ENCODE data around the gene MDH2. TPM values are rescaled to one million over a fixed set of nuclear protein-coding genes. Genes with fewer than 3 reads are reported as not detected.
A peak's percentile ranks its signal among the peaks of the same experiment; 100 is the strongest.

The MDH2 gene
- total and polyA plus RNA-seq, 4 donors = 33.6 to 275 (median 163) TPM

GRCh38 chr7:76054123-76055120, 6.5 kb downstream of the MDH2 start:
- Histone ChIP-seq H3K4me3 (ENCODE audit: low read depth in 1 of 3, low read length in 3 of 3) (no peak overlapping the region), H3K9ac (ENCODE audit: low read depth in 1 of 2, low read length in 2 of 2) (no peak overlapping the region), H3K27ac (ENCODE audit: low read depth in 1 of 2, low read length in 2 of 2) (peak overlapping the region; percentile 9 to 70), H3K36me3 (ENCODE audit: control insufficient read depth in 4 of 4, insufficient read depth in 3 of 4, low read depth in 1 of 4, low read length in 3 of 4) (peaks cover 0 to 26% (median 9%) of the 10 kb centered on the region in 4 donors), H3K9me3 (ENCODE audit: control insufficient read depth in 4 of 4, low read length in 3 of 4) (no peaks in the 10 kb centered on the region), H3K4me1 (ENCODE audit: control insufficient read depth in 4 of 4, insufficient read depth in 4 of 4, low read length in 3 of 4) (peaks cover 12 to 33% (median 21%) of the 10 kb centered on the region in 4 donors), H3K27me3 (ENCODE audit: control insufficient read depth in 4 of 4, insufficient read depth in 4 of 4, low read length in 3 of 4) (no peaks in the 10 kb centered on the region)
- WGBS = 82% methylated on average over 18 of the region's 18 CpGs
- no peak for DNase-seq (ENCODE audit: low spot score)
- TF ChIP-seq JUND (IDR thresholded peaks at IDR 0.05) = no peak
- TF ChIP-seq YY1 (IDR thresholded peaks at IDR 0.05) = no peak
- no peak for TF ChIP-seq GABPA (IDR thresholded peaks at IDR 0.05 in 1 of 2, conservative IDR thresholded peaks at IDR 0.05 in 1 of 2)
- TF ChIP-seq EGR1 (IDR thresholded peaks at IDR 0.05; ENCODE audit: low read depth in 2 of 2) = no peak

DNA sequence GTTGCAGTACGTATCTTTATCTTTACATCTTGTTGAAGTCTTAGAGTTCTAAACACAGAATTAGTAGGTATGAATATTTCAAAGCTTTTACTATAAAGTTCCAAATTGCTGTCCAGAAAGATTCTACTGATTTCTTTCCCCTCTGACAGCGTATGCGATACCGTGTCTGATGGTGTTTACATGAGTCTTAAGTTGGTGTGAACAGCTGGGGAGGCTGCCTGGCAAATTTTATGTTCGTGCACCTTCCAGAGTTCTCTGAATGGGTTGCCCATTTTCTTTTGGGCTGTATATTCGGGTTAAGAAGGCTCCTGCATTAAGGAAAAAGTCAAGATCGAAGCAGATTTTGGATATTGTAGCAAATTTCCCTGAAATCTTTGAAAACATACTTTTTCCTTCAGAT, 8.3 kb downstream of the MDH2 start:
- no peak for TF ChIP-seq RXRA (IDR thresholded peaks at IDR 0.05)
- TF ChIP-seq HNF4A (conservative IDR thresholded peaks at IDR 0.05) = no peak
- TF ChIP-seq, protein P1, sequence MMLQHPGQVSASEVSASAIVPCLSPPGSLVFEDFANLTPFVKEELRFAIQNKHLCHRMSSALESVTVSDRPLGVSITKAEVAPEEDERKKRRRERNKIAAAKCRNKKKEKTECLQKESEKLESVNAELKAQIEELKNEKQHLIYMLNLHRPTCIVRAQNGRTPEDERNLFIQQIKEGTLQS (IDR thresholded peaks at IDR 0.05) = no peak
- no peak for TF ChIP-seq SP1 (IDR thresholded peaks at IDR 0.05)
- no peak for TF ChIP-seq YY1 (IDR thresholded peaks at IDR 0.05)
- TF ChIP-seq FOXA1 (IDR thresholded peaks at IDR 0.05) = no peak
- TF ChIP-seq GABPA (IDR thresholded peaks at IDR 0.05 in 1 of 2, conservative IDR thresholded peaks at IDR 0.05 in 1 of 2) = no peak
- no peak for TF ChIP-seq TAF1 (conservative IDR thresholded peaks at IDR 0.05)
- TF ChIP-seq, protein P2, sequence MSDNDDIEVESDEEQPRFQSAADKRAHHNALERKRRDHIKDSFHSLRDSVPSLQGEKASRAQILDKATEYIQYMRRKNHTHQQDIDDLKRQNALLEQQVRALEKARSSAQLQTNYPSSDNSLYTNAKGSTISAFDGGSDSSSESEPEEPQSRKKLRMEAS (IDR thresholded peaks at IDR 0.05) = no peak
- TF ChIP-seq EGR1 (IDR thresholded peaks at IDR 0.05; ENCODE audit: low read depth in 2 of 2) = no peak
- no peak for TF ChIP-seq ZBTB33 (IDR thresholded peaks at IDR 0.05)
- TF ChIP-seq NR2F2 (IDR thresholded peaks at IDR 0.05) = no peak
- TF ChIP-seq HNF4G (IDR thresholded peaks at IDR 0.05) = no peak
- TF ChIP-seq, protein P3, sequence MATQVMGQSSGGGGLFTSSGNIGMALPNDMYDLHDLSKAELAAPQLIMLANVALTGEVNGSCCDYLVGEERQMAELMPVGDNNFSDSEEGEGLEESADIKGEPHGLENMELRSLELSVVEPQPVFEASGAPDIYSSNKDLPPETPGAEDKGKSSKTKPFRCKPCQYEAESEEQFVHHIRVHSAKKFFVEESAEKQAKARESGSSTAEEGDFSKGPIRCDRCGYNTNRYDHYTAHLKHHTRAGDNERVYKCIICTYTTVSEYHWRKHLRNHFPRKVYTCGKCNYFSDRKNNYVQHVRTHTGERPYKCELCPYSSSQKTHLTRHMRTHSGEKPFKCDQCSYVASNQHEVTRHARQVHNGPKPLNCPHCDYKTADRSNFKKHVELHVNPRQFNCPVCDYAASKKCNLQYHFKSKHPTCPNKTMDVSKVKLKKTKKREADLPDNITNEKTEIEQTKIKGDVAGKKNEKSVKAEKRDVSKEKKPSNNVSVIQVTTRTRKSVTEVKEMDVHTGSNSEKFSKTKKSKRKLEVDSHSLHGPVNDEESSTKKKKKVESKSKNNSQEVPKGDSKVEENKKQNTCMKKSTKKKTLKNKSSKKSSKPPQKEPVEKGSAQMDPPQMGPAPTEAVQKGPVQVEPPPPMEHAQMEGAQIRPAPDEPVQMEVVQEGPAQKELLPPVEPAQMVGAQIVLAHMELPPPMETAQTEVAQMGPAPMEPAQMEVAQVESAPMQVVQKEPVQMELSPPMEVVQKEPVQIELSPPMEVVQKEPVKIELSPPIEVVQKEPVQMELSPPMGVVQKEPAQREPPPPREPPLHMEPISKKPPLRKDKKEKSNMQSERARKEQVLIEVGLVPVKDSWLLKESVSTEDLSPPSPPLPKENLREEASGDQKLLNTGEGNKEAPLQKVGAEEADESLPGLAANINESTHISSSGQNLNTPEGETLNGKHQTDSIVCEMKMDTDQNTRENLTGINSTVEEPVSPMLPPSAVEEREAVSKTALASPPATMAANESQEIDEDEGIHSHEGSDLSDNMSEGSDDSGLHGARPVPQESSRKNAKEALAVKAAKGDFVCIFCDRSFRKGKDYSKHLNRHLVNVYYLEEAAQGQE (IDR thresholded peaks at IDR 0.05) = no peak
- no peak for TF ChIP-seq JUND (IDR thresholded peaks at IDR 0.05)
- TF ChIP-seq FOXA2 (IDR thresholded peaks at IDR 0.05) = no peak
- TF ChIP-seq, protein P4, sequence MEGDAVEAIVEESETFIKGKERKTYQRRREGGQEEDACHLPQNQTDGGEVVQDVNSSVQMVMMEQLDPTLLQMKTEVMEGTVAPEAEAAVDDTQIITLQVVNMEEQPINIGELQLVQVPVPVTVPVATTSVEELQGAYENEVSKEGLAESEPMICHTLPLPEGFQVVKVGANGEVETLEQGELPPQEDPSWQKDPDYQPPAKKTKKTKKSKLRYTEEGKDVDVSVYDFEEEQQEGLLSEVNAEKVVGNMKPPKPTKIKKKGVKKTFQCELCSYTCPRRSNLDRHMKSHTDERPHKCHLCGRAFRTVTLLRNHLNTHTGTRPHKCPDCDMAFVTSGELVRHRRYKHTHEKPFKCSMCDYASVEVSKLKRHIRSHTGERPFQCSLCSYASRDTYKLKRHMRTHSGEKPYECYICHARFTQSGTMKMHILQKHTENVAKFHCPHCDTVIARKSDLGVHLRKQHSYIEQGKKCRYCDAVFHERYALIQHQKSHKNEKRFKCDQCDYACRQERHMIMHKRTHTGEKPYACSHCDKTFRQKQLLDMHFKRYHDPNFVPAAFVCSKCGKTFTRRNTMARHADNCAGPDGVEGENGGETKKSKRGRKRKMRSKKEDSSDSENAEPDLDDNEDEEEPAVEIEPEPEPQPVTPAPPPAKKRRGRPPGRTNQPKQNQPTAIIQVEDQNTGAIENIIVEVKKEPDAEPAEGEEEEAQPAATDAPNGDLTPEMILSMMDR (IDR thresholded peaks at IDR 0.05; ENCODE audit: low read depth, low read length, missing input control) = no peak
- H3K4me3 ChIP-seq (ENCODE audit: low read depth in 1 of 3, low read length in 3 of 3) = no peak overlapping the region
- no peak for DNase-seq (ENCODE audit: low spot score)
- H3K9ac ChIP-seq (ENCODE audit: low read depth in 1 of 2, low read length in 2 of 2) = no peak overlapping the region
- no peaks in the 10 kb centered on the region for H3K9me3 ChIP-seq (ENCODE audit: control insufficient read depth in 4 of 4, low read length in 3 of 4)
- no peaks in the 10 kb centered on the region for H3K27me3 ChIP-seq (ENCODE audit: control insufficient read depth in 4 of 4, insufficient read depth in 4 of 4, low read length in 3 of 4)
- peak overlapping the region; percentile 89 to 92 for H3K27ac ChIP-seq (ENCODE audit: low read depth in 1 of 2, low read length in 2 of 2)
- WGBS = 87% methylated on average over 7 of the region's 7 CpGs
- H3K36me3 ChIP-seq (ENCODE audit: control insufficient read depth in 4 of 4, insufficient read depth in 3 of 4, low read depth in 1 of 4, low read length in 3 of 4) = peaks cover 3 to 43% (median 18%) of the 10 kb centered on the region in 4 donors
- peaks cover 13 to 49% (median 32%) of the 10 kb centered on the region in 4 donors for H3K4me1 ChIP-seq (ENCODE audit: control insufficient read depth in 4 of 4, insufficient read depth in 4 of 4, low read length in 3 of 4)

Measured in liver (tissue), 9 donors.